Ectodermal cell (in vitro differentiated cells): ENCODE results near the gene MX1.
"Not testable (repeated sequence)": the region's sequence is repeated elsewhere in the genome, so short reads cannot be mapped to it uniquely, and the experiment has no call there.

ENCODE experiments used
- H3K27ac ChIP-seq: 2 replicates; pipeline ENCODE4 v1.7.0; 2013; ENCODE audit warnings: mild to moderate bottlenecking, low read depth, low read length; ENCODE audit not compliant: insufficient read depth, poor library complexity, severe bottlenecking
- H3K27me3 ChIP-seq: 2 replicates; pipeline ENCODE4 v1.7.0; 2013; ENCODE audit warnings: mild to moderate bottlenecking, low read length; ENCODE audit not compliant: insufficient read depth, control insufficient read depth, poor library complexity, severe bottlenecking
- H3K36me3 ChIP-seq: one replicate; pipeline ENCODE4 v1.7.0; 2013; ENCODE audit warnings: low read length; ENCODE audit not compliant: control insufficient read depth, insufficient read depth
- H3K4me1 ChIP-seq: one replicate; pipeline ENCODE4 v1.7.0; 2013; ENCODE audit warnings: low read length; ENCODE audit not compliant: control insufficient read depth, insufficient read depth
- H3K4me3 ChIP-seq: 2 replicates; pipeline ENCODE4 v1.7.0; 2013; ENCODE audit warnings: low read depth, low read length, control low read depth; ENCODE audit not compliant: insufficient read depth
- H3K9me3 ChIP-seq: 2 replicates; pipeline ENCODE4 v1.7.0; 2013; ENCODE audit warnings: mild to moderate bottlenecking, low read length, moderate library complexity; ENCODE audit not compliant: control insufficient read depth
- WGBS, 2 experiments: methylation state at CpG; one replicate each; pipeline ENCODE4 v1.1.7; 2013; ENCODE audit warnings: missing lambda C conversion rate in 2 of 2; 5-methylcytosine and 5-hydroxymethylcytosine counted together

The MX1 gene

GRCh38 chr21:41407541-41408460 lies 18.2 kb upstream of the MX1 start:
- Histone ChIP-seq H3K4me3 (no peak overlapping the region), H3K4me1 (no peaks in the 10 kb centered on the region), H3K36me3 (no peaks in the 10 kb centered on the region), H3K27me3 (no peaks in the 10 kb centered on the region), H3K9me3 (no peaks in the 10 kb centered on the region), H3K27ac (no peak overlapping the region)
- 93 to 95% methylated on average over 24 of the region's 24 CpGs for WGBS, 2 experiments

- Histone ChIP-seq H3K27ac (no peak overlapping the region), H3K4me1 (no peaks in the 10 kb centered on the region), H3K36me3 (no peaks in the 10 kb centered on the region), H3K4me3 (no peak overlapping the region), H3K9me3 (no peaks in the 10 kb centered on the region), H3K27me3 (no peaks in the 10 kb centered on the region)
- 90% methylated on average over 1 of the region's 1 CpG; no CpG with 5 or more reads in 1 of the 2 experiments for WGBS, 2 experiments
Measured at GRCh38 chr21:41410361-41410760, 15.7 kb upstream of the MX1 start.

DNA sequence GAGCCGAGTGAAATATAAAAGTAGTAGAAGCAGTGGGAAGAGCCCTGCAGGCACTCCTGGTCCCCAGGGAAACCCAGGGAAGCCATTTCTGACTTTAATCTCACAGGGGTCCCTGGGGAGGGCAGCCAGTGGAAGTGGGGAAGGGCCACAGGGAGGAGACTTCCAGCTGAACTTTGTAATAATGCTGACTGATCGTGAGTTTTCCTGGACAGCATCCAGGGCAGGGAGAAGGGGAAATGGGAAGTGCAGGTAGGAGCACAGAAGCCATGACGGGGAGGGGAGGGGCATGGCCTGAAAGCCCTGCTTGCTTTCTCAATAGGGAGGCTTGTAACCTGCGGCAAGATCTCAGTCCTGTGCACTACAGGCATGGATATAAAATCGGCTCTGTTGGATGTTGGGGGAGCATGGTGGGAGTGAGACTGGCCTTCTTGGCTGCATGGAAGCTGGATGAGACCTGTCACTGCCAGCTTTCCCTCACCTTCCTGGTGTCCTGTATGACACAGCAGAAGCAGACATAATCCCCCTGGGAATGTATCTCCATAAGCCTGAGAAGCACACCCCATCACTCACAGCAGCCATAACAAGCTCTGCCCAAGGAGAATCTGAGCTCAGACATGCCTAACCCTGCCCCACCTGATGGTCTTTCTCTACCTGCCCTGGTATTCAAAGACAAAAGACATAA lies 15.1 kb upstream of the MX1 start:
- Histone ChIP-seq H3K27me3 (no peaks in the 10 kb centered on the region), H3K27ac (no peak overlapping the region), H3K4me1 (no peaks in the 10 kb centered on the region), H3K4me3 (no peak overlapping the region), H3K36me3 (no peaks in the 10 kb centered on the region), H3K9me3 (no peaks in the 10 kb centered on the region)
- WGBS, 2 experiments: 76 to 85% methylated on average over 5 of the region's 5 CpGs

GRCh38 chr21:41411449-41412089 lies 14.5 kb upstream of the MX1 start:
- Histone ChIP-seq H3K4me3 (no peak overlapping the region), H3K4me1 (no peaks in the 10 kb centered on the region), H3K36me3 (no peaks in the 10 kb centered on the region), H3K27me3 (no peaks in the 10 kb centered on the region), H3K9me3 (no peaks in the 10 kb centered on the region), H3K27ac (no peak overlapping the region)
- WGBS, 2 experiments: 94% methylated on average over 5 of the region's 5 CpGs

DNA sequence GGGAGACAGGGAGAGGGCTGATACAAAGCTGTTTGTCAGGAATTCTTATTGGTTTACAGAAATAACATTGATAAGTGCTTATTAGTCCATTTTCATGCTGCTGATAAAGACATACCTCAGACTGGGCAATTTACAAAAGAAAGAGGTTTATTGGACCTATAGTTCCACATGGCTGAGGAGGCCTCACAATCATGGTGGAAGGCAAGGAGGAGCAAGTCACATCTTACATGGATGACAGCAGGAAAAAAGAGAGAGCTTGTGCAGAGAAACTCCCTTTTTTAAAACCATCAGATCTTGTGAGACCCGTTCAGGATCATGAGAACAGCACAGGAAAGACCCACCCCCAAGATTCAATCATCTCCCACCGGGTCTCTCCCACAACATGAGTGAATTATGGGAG lies 8.5 kb upstream of the MX1 start:
- H3K4me3 ChIP-seq, H3K36me3 ChIP-seq, H3K27me3 ChIP-seq, H3K9me3 ChIP-seq, H3K27ac ChIP-seq, H3K4me1 ChIP-seq: not testable (repeated sequence)
- WGBS, 2 experiments: 62 to 69% methylated on average over 2 of the region's 2 CpGs

GRCh38 chr21:41418393-41418792 lies 7.6 kb upstream of the MX1 start:
- Histone ChIP-seq H3K4me1 (peaks cover 4% of the 10 kb centered on the region), H3K27me3 (peaks cover 7% of the 10 kb centered on the region), H3K4me3 (no peak overlapping the region), H3K9me3 (no peaks in the 10 kb centered on the region), H3K27ac (no peak overlapping the region), H3K36me3 (no peaks in the 10 kb centered on the region)
- WGBS, 2 experiments: 95 to 97% methylated on average over 6 of the region's 6 CpGs

- Histone ChIP-seq H3K27me3 (peaks cover 7% of the 10 kb centered on the region), H3K9me3 (no peaks in the 10 kb centered on the region), H3K4me1 (peaks cover 4% of the 10 kb centered on the region), H3K27ac (no peak overlapping the region), H3K36me3 (no peaks in the 10 kb centered on the region), H3K4me3 (no peak overlapping the region)
- WGBS, 2 experiments: 89 to 90% methylated on average over 11 of the region's 11 CpGs
Measured at GRCh38 chr21:41418956-41419680, 6.9 kb upstream of the MX1 start.

DNA sequence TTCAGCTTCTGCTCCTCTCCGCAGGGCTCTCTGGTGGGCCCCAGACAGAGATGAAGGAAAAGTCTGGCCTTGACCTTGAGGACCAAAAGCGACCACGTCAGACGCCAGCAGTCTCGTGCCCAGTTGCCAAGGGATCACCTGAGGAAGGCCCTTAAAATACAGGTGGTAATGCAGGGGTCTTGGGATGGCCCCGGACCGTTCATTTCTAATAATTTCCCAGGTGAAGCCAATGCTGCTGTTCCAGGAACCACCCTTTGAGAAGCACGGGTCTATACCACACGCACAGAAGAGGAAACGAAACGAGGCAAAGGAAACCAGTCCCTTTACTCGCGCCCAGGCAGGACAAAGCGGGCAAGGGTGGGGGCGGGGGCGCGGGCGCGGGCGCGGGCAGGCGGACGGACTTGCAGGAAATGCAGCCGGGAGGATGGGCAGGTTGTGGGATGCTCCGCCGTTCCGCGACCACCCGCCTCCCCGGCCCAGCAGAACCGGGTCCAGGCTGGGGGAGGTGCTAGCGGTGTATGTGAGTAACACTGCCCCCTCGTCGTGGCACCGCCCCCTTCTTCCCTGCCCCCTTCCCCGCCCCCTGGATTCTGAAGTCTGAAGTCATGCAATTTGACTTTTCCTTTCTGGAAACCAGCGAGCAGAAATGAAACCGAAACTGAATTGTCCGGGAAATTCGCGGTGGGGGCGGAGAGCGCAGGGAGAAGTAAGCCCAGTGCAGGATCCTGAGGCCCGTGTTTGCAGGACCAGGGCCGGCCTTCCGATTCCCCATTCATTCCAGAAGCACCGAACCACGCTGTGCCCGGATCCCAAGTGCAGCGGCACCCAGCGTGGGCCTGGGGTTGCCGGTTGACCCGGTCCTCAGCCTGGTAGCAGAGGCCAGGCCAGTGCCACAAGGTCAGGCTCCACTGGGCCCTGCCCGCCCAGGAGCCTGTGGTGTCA lies 5.8 kb upstream of the MX1 start:
- H3K27ac ChIP-seq: no peak overlapping the region
- peaks cover 18% of the 10 kb centered on the region for H3K27me3 ChIP-seq
- no peaks in the 10 kb centered on the region for H3K36me3 ChIP-seq
- H3K4me1 ChIP-seq: peaks cover 4% of the 10 kb centered on the region
- 11 to 12% methylated on average over 53 to 54 of the region's 54 CpGs for WGBS, 2 experiments
- no peaks in the 10 kb centered on the region for H3K9me3 ChIP-seq
- peak overlapping the region; percentile 50 for H3K4me3 ChIP-seq

DNA sequence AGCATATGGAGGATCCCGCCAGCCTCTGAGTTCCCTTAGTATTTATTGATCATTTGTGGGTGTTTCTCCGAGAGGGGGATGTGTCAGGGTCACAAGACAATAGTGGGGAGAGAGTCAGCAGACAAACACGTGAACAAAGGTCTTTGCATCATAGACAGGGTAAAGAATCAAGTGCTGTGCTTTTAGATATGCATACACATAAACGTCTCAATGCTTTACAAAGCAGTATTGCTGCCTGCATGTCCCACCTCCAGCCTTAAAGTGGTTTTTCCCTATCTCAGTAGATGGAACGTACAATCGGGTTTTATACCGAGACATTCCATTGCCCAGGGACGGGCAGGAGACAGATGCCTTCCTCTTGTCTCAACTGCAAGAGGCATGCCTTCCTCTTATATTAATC lies 5.0 kb upstream of the MX1 start:
- H3K9me3 ChIP-seq, H3K27ac ChIP-seq, H3K4me1 ChIP-seq, H3K36me3 ChIP-seq: not testable (repeated sequence)
- peaks cover 26% of the 10 kb centered on the region for H3K27me3 ChIP-seq
- peak overlapping the region; percentile 50 for H3K4me3 ChIP-seq
- 73 to 79% methylated on average over 4 to 5 of the region's 8 CpGs for WGBS, 2 experiments
